ENCODE data around the gene LILRA1. TPM values are rescaled to one million over a fixed set of nuclear protein-coding genes. Genes with fewer than 3 reads are reported as not detected.
"Not testable (repeated sequence)": the region's sequence is repeated elsewhere in the genome, so short reads cannot be mapped to it uniquely, and the experiment has no call there.

The LILRA1 gene
- polyA plus RNA-seq, 3 donors = 88.5 to 151 (median 141) TPM

- H3K4me1 Mint-ChIP-seq = peaks cover 59% of the 10 kb centered on the region
- peaks cover 0 to 1% (median 0%) of the 10 kb centered on the region in 3 donors for H3K27me3 Mint-ChIP-seq (ENCODE audit: low read depth in 3 of 3)
Observed at GRCh38 chr19:54586397-54586796, 7.0 kb upstream of the LILRA1 start.

DNA sequence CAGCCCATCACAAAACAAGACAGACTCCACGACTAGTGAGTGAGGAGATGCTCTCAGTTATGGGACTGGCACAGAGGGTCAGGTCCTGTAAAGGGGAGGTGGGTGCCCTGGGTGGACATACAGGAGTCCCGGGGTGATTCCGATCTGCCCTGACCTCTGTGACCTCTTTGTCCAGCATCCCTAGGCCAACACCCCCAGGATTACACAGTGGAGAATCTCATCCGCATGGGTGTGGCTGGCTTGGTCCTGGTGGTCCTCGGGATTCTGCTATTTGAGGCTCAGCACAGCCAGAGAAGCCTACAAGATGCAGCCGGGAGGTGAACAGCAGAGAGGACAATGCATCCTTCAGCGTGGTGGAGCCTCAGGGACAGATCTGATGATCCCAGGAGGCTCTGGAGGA lies 6.4 kb upstream of the LILRA1 start:
- Histone ChIP-seq H3K4me3 (replicated peaks in 1 of 3; ENCODE audit: low read depth in 2 of 3, low read length in 3 of 3) (no peak overlapping the region), H3K36me3 (replicated peaks in 1 of 2; ENCODE audit: control insufficient read depth in 1 of 2, insufficient read depth in 2 of 2, low read length in 2 of 2) (peaks cover 37 to 46% of the 10 kb centered on the region in 2 donors), H4K20me1 (ENCODE audit: insufficient read depth, low read length) (peaks cover 60% of the 10 kb centered on the region), H3K27ac (ENCODE audit: low read depth in 1 of 2, low read length in 2 of 2) (no peak overlapping the region), H3K9me3 (replicated peaks in 1 of 2; ENCODE audit: control insufficient read depth in 1 of 2, insufficient read depth in 1 of 2, low read length in 2 of 2) (no peaks in the 10 kb centered on the region), H2AFZ (ENCODE audit: insufficient read depth, low read depth, low read length, poor library complexity, severe bottlenecking) (no peak overlapping the region), H3K4me2 (replicated peaks; ENCODE audit: extremely low read depth, low read length, poor library complexity, severe bottlenecking) (no peak overlapping the region), H3K9ac (ENCODE audit: insufficient read depth, low read length, poor library complexity, severe bottlenecking) (no peak overlapping the region), H3K4me1 (ENCODE audit: control insufficient read depth in 1 of 2, insufficient read depth in 2 of 2, low read length in 2 of 2) (peaks cover 4 to 6% of the 10 kb centered on the region in 2 donors), H3K79me2 (ENCODE audit: insufficient read depth, low read length) (peaks cover 26% of the 10 kb centered on the region), H3K27me3 (ENCODE audit: control insufficient read depth in 2 of 2, insufficient read depth in 2 of 2, low read length in 2 of 2) (no peaks in the 10 kb centered on the region)
- Mint-ChIP-seq H3K4me3 (no peak overlapping the region), H3K36me3 (peaks cover 62 to 75% of the 10 kb centered on the region in 2 donors), H3K4me1 (peaks cover 60% of the 10 kb centered on the region), H3K27ac (peak overlapping the region in 1 of 7 donors; percentile 9), H3K9me3 (peaks cover 0 to 9% (median 5%) of the 10 kb centered on the region in 7 donors), H3K27me3 (ENCODE audit: low read depth in 3 of 3) (peaks cover 0 to 3% (median 0%) of the 10 kb centered on the region in 3 donors)
- no peak for DNase-seq
- intact Hi-C loops (cut with micrococcal nuclease) = no loop called here
- TF ChIP-seq, protein P1, sequence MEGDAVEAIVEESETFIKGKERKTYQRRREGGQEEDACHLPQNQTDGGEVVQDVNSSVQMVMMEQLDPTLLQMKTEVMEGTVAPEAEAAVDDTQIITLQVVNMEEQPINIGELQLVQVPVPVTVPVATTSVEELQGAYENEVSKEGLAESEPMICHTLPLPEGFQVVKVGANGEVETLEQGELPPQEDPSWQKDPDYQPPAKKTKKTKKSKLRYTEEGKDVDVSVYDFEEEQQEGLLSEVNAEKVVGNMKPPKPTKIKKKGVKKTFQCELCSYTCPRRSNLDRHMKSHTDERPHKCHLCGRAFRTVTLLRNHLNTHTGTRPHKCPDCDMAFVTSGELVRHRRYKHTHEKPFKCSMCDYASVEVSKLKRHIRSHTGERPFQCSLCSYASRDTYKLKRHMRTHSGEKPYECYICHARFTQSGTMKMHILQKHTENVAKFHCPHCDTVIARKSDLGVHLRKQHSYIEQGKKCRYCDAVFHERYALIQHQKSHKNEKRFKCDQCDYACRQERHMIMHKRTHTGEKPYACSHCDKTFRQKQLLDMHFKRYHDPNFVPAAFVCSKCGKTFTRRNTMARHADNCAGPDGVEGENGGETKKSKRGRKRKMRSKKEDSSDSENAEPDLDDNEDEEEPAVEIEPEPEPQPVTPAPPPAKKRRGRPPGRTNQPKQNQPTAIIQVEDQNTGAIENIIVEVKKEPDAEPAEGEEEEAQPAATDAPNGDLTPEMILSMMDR (IDR thresholded peaks at IDR 0.05) = no peak
- WGBS (ENCODE audit: insufficient coverage) = 100% methylated on average over 4 of the region's 7 CpGs

More at GRCh38 chr19:54586397-54586796, 7.0 kb upstream of the LILRA1 start:
- WGBS (ENCODE audit: insufficient coverage) = 100% methylated on average over 2 of the region's 5 CpGs
- Mint-ChIP-seq H3K9me3 (peaks cover 0 to 9% (median 5%) of the 10 kb centered on the region in 7 donors), H3K27ac (no peak overlapping the region), H3K4me3 (no peak overlapping the region), H3K36me3 (peaks cover 67 to 81% of the 10 kb centered on the region in 2 donors)
- H2AFZ ChIP-seq (ENCODE audit: insufficient read depth, low read depth, low read length, poor library complexity, severe bottlenecking) = no peak overlapping the region
- no peak overlapping the region for H3K27ac ChIP-seq (ENCODE audit: low read depth in 1 of 2, low read length in 2 of 2)
- H3K4me1 ChIP-seq (ENCODE audit: control insufficient read depth in 1 of 2, insufficient read depth in 2 of 2, low read length in 2 of 2) = peaks cover 0 to 4% of the 10 kb centered on the region in 2 donors
- H3K4me3 ChIP-seq (replicated peaks in 1 of 3; ENCODE audit: low read depth in 2 of 3, low read length in 3 of 3) = no peak overlapping the region
- TF ChIP-seq, protein P1 (IDR thresholded peaks at IDR 0.05) = no peak
- H3K79me2 ChIP-seq (ENCODE audit: insufficient read depth, low read length) = peaks cover 32% of the 10 kb centered on the region
- H3K36me3 ChIP-seq (replicated peaks in 1 of 2; ENCODE audit: control insufficient read depth in 1 of 2, insufficient read depth in 2 of 2, low read length in 2 of 2) = peaks cover 37 to 51% of the 10 kb centered on the region in 2 donors
- DNase-seq = no peak
- peaks cover 64% of the 10 kb centered on the region for H4K20me1 ChIP-seq (ENCODE audit: insufficient read depth, low read length)
- intact Hi-C loops (cut with micrococcal nuclease) = no loop called here
- no peaks in the 10 kb centered on the region for H3K9me3 ChIP-seq (replicated peaks in 1 of 2; ENCODE audit: control insufficient read depth in 1 of 2, insufficient read depth in 1 of 2, low read length in 2 of 2)
- H3K4me2 ChIP-seq (replicated peaks; ENCODE audit: extremely low read depth, low read length, poor library complexity, severe bottlenecking) = no peak overlapping the region
- H3K9ac ChIP-seq (ENCODE audit: insufficient read depth, low read length, poor library complexity, severe bottlenecking) = no peak overlapping the region
- no peaks in the 10 kb centered on the region for H3K27me3 ChIP-seq (ENCODE audit: control insufficient read depth in 2 of 2, insufficient read depth in 2 of 2, low read length in 2 of 2)

GRCh38 chr19:54593931-54594626 lies 647 bp downstream of the LILRA1 start:
- peak overlapping the region; percentile 64 for H2AFZ ChIP-seq (ENCODE audit: insufficient read depth, low read depth, low read length, poor library complexity, severe bottlenecking)
- peak; percentile 55 to 66 (median 57) for DNase-seq
- H3K9me3 Mint-ChIP-seq; H3K27me3 ChIP-seq (ENCODE audit: control insufficient read depth in 2 of 2, insufficient read depth in 2 of 2, low read length in 2 of 2); H3K9me3 ChIP-seq (replicated peaks in 1 of 2; ENCODE audit: control insufficient read depth in 1 of 2, insufficient read depth in 1 of 2, low read length in 2 of 2); H3K27me3 Mint-ChIP-seq (ENCODE audit: low read depth in 3 of 3): not testable (repeated sequence)
- Mint-ChIP-seq H3K4me1 (peaks cover 71% of the 10 kb centered on the region), H3K4me3 (peak overlapping the region; percentile 98 to 100), H3K27ac (peak overlapping the region; percentile 93 to 98 (median 96)), H3K36me3 (peaks cover 37 to 48% of the 10 kb centered on the region in 2 donors)
- peaks cover 27% of the 10 kb centered on the region for H3K79me2 ChIP-seq (ENCODE audit: insufficient read depth, low read length)
- peak overlapping the region; percentile 82 to 93 (median 88) for H3K4me3 ChIP-seq (replicated peaks in 1 of 3; ENCODE audit: low read depth in 2 of 3, low read length in 3 of 3)
- peaks cover 33 to 52% of the 10 kb centered on the region in 2 donors for H3K4me1 ChIP-seq (ENCODE audit: control insufficient read depth in 1 of 2, insufficient read depth in 2 of 2, low read length in 2 of 2)
- peak overlapping the region; percentile 67 for H3K9ac ChIP-seq (ENCODE audit: insufficient read depth, low read length, poor library complexity, severe bottlenecking)
- intact Hi-C loops (cut with micrococcal nuclease) = loop anchor here (5.0 to 10.0 kb wide), 2 partner anchors 38 to 119 kb away; partner anchors contain the start of genes CDC42EP5 (in 1 of the 2) and LILRB1 (in 1 of the 2)
- peaks cover 35 to 41% of the 10 kb centered on the region in 2 donors for H3K36me3 ChIP-seq (replicated peaks in 1 of 2; ENCODE audit: control insufficient read depth in 1 of 2, insufficient read depth in 2 of 2, low read length in 2 of 2)
- peak overlapping the region; percentile 79 for H3K4me2 ChIP-seq (replicated peaks; ENCODE audit: extremely low read depth, low read length, poor library complexity, severe bottlenecking)
- H3K27ac ChIP-seq (ENCODE audit: low read depth in 1 of 2, low read length in 2 of 2) = peak overlapping the region; percentile 85 to 88
- H4K20me1 ChIP-seq (ENCODE audit: insufficient read depth, low read length) = peaks cover 45% of the 10 kb centered on the region
- WGBS (ENCODE audit: insufficient coverage) = no CpG with 5 or more reads among the region's 9 CpGs

Data from CD14-positive monocyte (primary cell).